Tibial nerve (tissue), 3 donors: Measurements from ENCODE around the gene ZNF467.

Source experiments
- EP300 ChIP-seq, 2 donors: sonication (generic); formaldehyde crosslinking; IDR thresholded peaks; one replicate each; pipeline ENCODE4 v1.6.1; 2017; ENCODE audit warnings: antibody characterized with exemption in 2 of 2, mild to moderate bottlenecking in 1 of 2
- POLR2A ChIP-seq, 2 donors: fragments of 450-650 bp; IDR thresholded peaks; one replicate each; pipeline ENCODE4 v1.6.1; 2017; ENCODE audit warnings: antibody characterized with exemption in 2 of 2, mild to moderate bottlenecking in 2 of 2, moderate library complexity in 2 of 2

- no peak for TF ChIP-seq POLR2A (IDR thresholded peaks at IDR 0.05)
- TF ChIP-seq EP300 (IDR thresholded peaks at IDR 0.05), result no peak
Measured at GRCh38 chr7:149723082-149723767, 50.2 kb downstream of the ZNF467 start.
